Activated T-helper 2 cell treated with anti-CD3 and anti-CD28 coated beads, Interferon-gamma antibody, Interleukin-2, Interleukin-4, amounts not matched to agents 10 μg/mL and 5 μg/mL and 100 μg/mL, durations not matched to agents 14 hours and 24 hours and 36 hours (primary cell): ENCODE results near the gene SSMEM1. TPM values are rescaled to one million over a fixed set of nuclear protein-coding genes. Genes with fewer than 3 reads are reported as not detected.

Experiments
- total RNA-seq: library from RNA; stranded (reverse); gene quantifications from 2 replicates; pipeline ENCODE4 v1.2.3, GENCODE V29; 2022

SSMEM1 gene
- total RNA-seq, 1 donor from 2014 or later = not detected

Other genes starting within 250 kb of the SSMEM1 start
- 26.4 and 26.6 TPM in 2 replicates for gene ZC3HC1, start 156.5 kb upstream of the SSMEM1 start, total RNA-seq
- gene KLHDC10, start 137.3 kb upstream of the SSMEM1 start, total RNA-seq = 13.9 and 16.0 TPM in 2 replicates
- gene TMEM209, start 2.5 kb upstream of the SSMEM1 start, total RNA-seq = 41.6 and 43.2 TPM in 2 replicates
- 0.14 TPM in 1 of 2 replicates, not detected in the other for gene CPA2, start 59.0 kb downstream of the SSMEM1 start, total RNA-seq
- gene CPA4, start 85.3 kb downstream of the SSMEM1 start, total RNA-seq = not detected in 2 replicates
- gene CPA5, start 137.0 kb downstream of the SSMEM1 start, total RNA-seq = 0.66 and 2.2 TPM in 2 replicates
- gene CPA1, start 172.6 kb downstream of the SSMEM1 start, total RNA-seq = not detected in 2 replicates
- 15.9 and 21.2 TPM in 2 replicates for gene CEP41, start 233.2 kb downstream of the SSMEM1 start, total RNA-seq